IMR-90 (cell line): ENCODE measurements around the gene AKAP12. TPM values are rescaled to one million over a fixed set of nuclear protein-coding genes. Genes with fewer than 3 reads are reported as not detected.

Source experiments
- ATAC-seq: fragments of 200-7000 bp; cut with Tn5 transposase; 2 replicates; pipeline ENCODE4 v1.9.1; 2020; ENCODE audit warnings: low read depth, mild to moderate bottlenecking, moderate library complexity
- BruUV-seq: library from RNA; stranded (reverse); fragments of 400-500 nt; replicated peaks from 2 replicates; lab custom pipeline; 2021; lab: Mats Ljungman, UMichigan
- CTCF ChIA-PET: fragments of 300-600 bp; formaldehyde crosslinking; extraction: SDS; loops from one replicate; lab custom pipeline; 2021; ENCODE audit warnings: antibody characterized with exemption; lab: Yijun Ruan, JAX
- POLR2A ChIA-PET: fragments of 300-600 bp; sonication (Branson Sonifier 250); formaldehyde crosslinking; loops from one replicate; lab custom pipeline; 2022; ENCODE audit warnings: antibody characterized with exemption; ENCODE audit not compliant: unreplicated experiment; lab: Charles Lee
- DNase-seq: peaks from one replicate; pipeline ENCODE4 v3.0.0; 2013
- H2AFZ ChIP-seq: replicated peaks from 2 replicates; pipeline ENCODE3; 2013; ENCODE audit warnings: low read length, mild to moderate bottlenecking; ENCODE audit not compliant: poor library complexity
- H2AK5ac ChIP-seq: 2 replicates; pipeline ENCODE4 v1.6.1; 2013; ENCODE audit warnings: low read depth, low read length, inconsistent platforms
- H2AK9ac ChIP-seq: replicated peaks from 2 replicates; pipeline ENCODE3; 2013; ENCODE audit warnings: mild to moderate bottlenecking, low read depth, low read length, moderate library complexity; ENCODE audit not compliant: poor library complexity
- H2BK120ac ChIP-seq: 2 replicates; pipeline ENCODE4 v1.6.1; 2013; ENCODE audit warnings: low read depth, low read length, inconsistent platforms
- H2BK15ac ChIP-seq: 3 replicates; pipeline ENCODE4 v1.6.1; 2013; ENCODE audit warnings: low read depth, low read length, inconsistent platforms
- H2BK20ac ChIP-seq: 2 replicates; pipeline ENCODE4 v1.6.1; 2013; ENCODE audit warnings: low read depth, mild to moderate bottlenecking, inconsistent platforms, low read length, moderate library complexity
- H2BK5ac ChIP-seq: 2 replicates; pipeline ENCODE4 v1.6.1; 2013; ENCODE audit warnings: mild to moderate bottlenecking, low read depth, low read length, inconsistent platforms; ENCODE audit not compliant: poor library complexity, severe bottlenecking
- H3K14ac ChIP-seq: replicated peaks from 2 replicates; pipeline ENCODE4 v1.6.1; 2013; ENCODE audit warnings: low read depth, low read length, inconsistent platforms
- H3K18ac ChIP-seq: 2 replicates; pipeline ENCODE4 v1.6.1; 2013; ENCODE audit warnings: low read depth, low read length, control low read depth
- H3K23ac ChIP-seq: 2 replicates; pipeline ENCODE4 v1.6.1; 2013; ENCODE audit warnings: low read depth, low read length, inconsistent platforms
- H3K27ac ChIP-seq: 2 replicates; pipeline ENCODE4 v1.5.1; 2013; ENCODE audit warnings: mild to moderate bottlenecking, control low read depth, low read length; ENCODE audit not compliant: insufficient read depth
- H3K27me3 ChIP-seq: 2 replicates; pipeline ENCODE4 v1.6.1; 2013; ENCODE audit warnings: low read length; ENCODE audit not compliant: control insufficient read depth, insufficient read depth
- H3K36me3 ChIP-seq: 2 replicates; pipeline ENCODE4 v1.6.1; 2013; ENCODE audit warnings: low read length, mixed read lengths; ENCODE audit not compliant: control insufficient read depth, insufficient read depth
- H3K4ac ChIP-seq: 2 replicates; pipeline ENCODE4 v1.6.1; 2013; ENCODE audit warnings: low read depth, low read length, inconsistent platforms
- H3K4me1 ChIP-seq: 2 replicates; pipeline ENCODE4 v1.6.1; 2013; ENCODE audit warnings: low read length, mixed read lengths; ENCODE audit not compliant: control insufficient read depth, insufficient read depth
- H3K4me2 ChIP-seq: 2 replicates; pipeline ENCODE4 v1.6.1; 2013; ENCODE audit warnings: low read depth, mild to moderate bottlenecking, control low read depth, low read length, moderate library complexity
- H3K4me3 ChIP-seq: 2 replicates; pipeline ENCODE4 v1.5.1; 2013; ENCODE audit warnings: low read depth, mild to moderate bottlenecking, control low read depth, low read length, moderate library complexity; ENCODE audit not compliant: insufficient read depth
- H3K56ac ChIP-seq: 2 replicates; pipeline ENCODE4 v1.6.1; 2013; ENCODE audit warnings: low read length, inconsistent platforms; ENCODE audit not compliant: insufficient read depth; ENCODE audit errors: extremely low read depth
- H3K79me1 ChIP-seq, 2 experiments: 2 replicates each; pipeline ENCODE4 v1.6.1; 2013; ENCODE audit warnings: low read length in 2 of 2, inconsistent platforms in 1 of 2, low read depth in 1 of 2
- H3K9ac ChIP-seq: 2 replicates; pipeline ENCODE4 v1.6.1; 2013; ENCODE audit warnings: low read depth, low read length, control low read depth
- H3K9me1 ChIP-seq: 2 replicates; pipeline ENCODE4 v1.6.1; 2013; ENCODE audit warnings: low read length, inconsistent platforms; ENCODE audit not compliant: insufficient read depth
- H3K9me3 ChIP-seq: 2 replicates; pipeline ENCODE4 v1.6.1; 2013; ENCODE audit warnings: low read length; ENCODE audit not compliant: control insufficient read depth, insufficient read depth
- H4K20me1 ChIP-seq: 2 replicates; pipeline ENCODE4 v1.6.1; 2013; ENCODE audit warnings: low read length, inconsistent platforms; ENCODE audit not compliant: insufficient read depth
- H4K5ac ChIP-seq: 2 replicates; pipeline ENCODE4 v1.6.1; 2013; ENCODE audit warnings: mild to moderate bottlenecking, low read depth, low read length, control low read depth
- H4K8ac ChIP-seq, 2 experiments: 2 replicates each; pipeline ENCODE4 v1.6.1; 2013; ENCODE audit warnings: low read depth in 2 of 2, low read length in 2 of 2, control low read depth in 1 of 2, inconsistent platforms in 1 of 2
- H4K91ac ChIP-seq: 2 replicates; pipeline ENCODE4 v1.6.1; 2013; ENCODE audit warnings: low read depth, low read length, inconsistent platforms; ENCODE audit not compliant: insufficient read depth
- RAD21 ChIP-seq: IDR thresholded peaks from 2 replicates; pipeline ENCODE4 v1.6.1; 2012; ENCODE audit warnings: low read length, improper control_type of control experiment
- SMC3 ChIP-seq: fragments of 150-350 bp; IDR thresholded peaks from 2 replicates; pipeline ENCODE4 v1.6.1; 2016; ENCODE audit warnings: low read depth, mild to moderate bottlenecking, antibody characterized with exemption, low read length, moderate library complexity
- WGBS, 2 experiments: methylation state at CpG; one replicate each; pipeline versions ENCODE4 v1.1.5 to v1.1.7; 2013; ENCODE audit warnings: missing lambda C conversion rate in 2 of 2; ENCODE audit not compliant: insufficient read length in 1 of 2; ENCODE audit errors: extremely low coverage in 2 of 2; 5-methylcytosine and 5-hydroxymethylcytosine counted together
- dilution Hi-C: fragments of 300-500 bp; cut with HindIII; formaldehyde crosslinking; loops from one replicate; pipeline ENCODE4 v1.14.3; 2018; ENCODE audit warnings: low sequenced_read_pairs; ENCODE audit not compliant: unreplicated experiment
- in situ Hi-C: fragments of 300-500 bp; cut with MboI; formaldehyde crosslinking; loops from 3 replicates; pipeline ENCODE4 v1.14.3; 2019; ENCODE audit warnings: low sequenced_read_pairs, inconsistent platforms, mixed read lengths
- intact Hi-C: fragments of 100-400 bp; cut with micrococcal nuclease; formaldehyde crosslinking; loops from 2 replicates; pipeline ENCODE4 v1.10.0; 2022
- polyA plus RNA-seq, 3 experiments: library from polyadenylated mRNA; depleted of rRNA; stranded (reverse); fragments of >200 nt; gene quantifications; 2 replicates each; pipeline ENCODE4 v1.2.3, GENCODE V29; 2012; ENCODE audit warnings: low replicate concordance in 1 of 3
- total RNA-seq: library from RNA; depleted of rRNA; stranded (reverse); fragments of >200 nt; gene quantifications from 2 replicates; pipeline ENCODE4 v1.2.3, GENCODE V29; 2012

Gene AKAP12
- total and polyA plus RNA-seq, 2 of the 4 experiments (the other 2 are of a cell fraction), result 56.0 to 118 TPM

DNA sequence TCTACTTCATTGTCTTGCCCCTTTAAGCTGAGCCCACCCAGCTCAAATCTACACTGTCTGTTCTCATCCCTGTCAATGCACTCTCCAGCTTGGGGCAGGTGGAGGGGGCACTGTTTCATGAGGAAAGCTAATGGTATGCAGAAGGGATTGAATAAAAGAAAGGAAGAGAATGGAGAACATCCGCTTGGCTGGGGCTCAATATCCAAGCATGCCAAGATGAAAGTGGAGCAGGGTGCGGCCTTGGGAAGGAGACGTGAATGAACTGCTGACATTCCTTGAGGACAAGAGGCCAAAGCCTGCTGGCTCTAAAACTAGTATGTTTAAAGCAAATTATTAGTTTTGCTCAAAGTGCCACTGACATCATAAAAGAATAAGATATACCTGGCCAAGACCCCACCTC, 24.2 kb downstream of the AKAP12 start:
- H4K5ac ChIP-seq, result no peak overlapping the region
- no peak overlapping the region for H3K56ac ChIP-seq
- H3K36me3 ChIP-seq, result peaks cover 3% of the 10 kb centered on the region; the same call in 1 of the 2 replicates
- H3K4me1 ChIP-seq, result 0 out of 2 replicates have a peak, but pooled peaks cover 2% of the 10 kb centered on the region
- no peak overlapping the region for H2AK9ac ChIP-seq
- no peak for ATAC-seq
- H3K14ac ChIP-seq, result no peak overlapping the region
- no peak for DNase-seq
- TF ChIP-seq SMC3, result no peak
- no peak for TF ChIP-seq RAD21
- no CpG with 5 or more reads among the region's 3 CpGs for WGBS, 2 experiments
- H3K23ac ChIP-seq, result 0 out of 2 replicates have a peak overlapping the region, but pooled peaks have one; percentile 15
- no peak overlapping the region for H2AFZ ChIP-seq
- H3K4me3 ChIP-seq, result no peak overlapping the region
- peak overlapping the region; percentile 46; the same call in 1 of the 2 replicates for H2AK5ac ChIP-seq
- no peak overlapping the region for H3K4ac ChIP-seq
- H3K9me1 ChIP-seq, result 0 out of 2 replicates have a peak, but pooled peaks cover 5% of the 10 kb centered on the region
- H3K9ac ChIP-seq, result no peak overlapping the region
- H2BK20ac ChIP-seq, result no peak overlapping the region
- no peak overlapping the region for H4K8ac ChIP-seq
- no peaks in the 10 kb centered on the region for H3K27me3 ChIP-seq
- no peak overlapping the region for H4K91ac ChIP-seq
- in situ Hi-C loops (no loop called here), dilution Hi-C loops (no loop called here), intact Hi-C loops (no loop called here)
- no TSS peak for BruUV-seq
- H3K18ac ChIP-seq, result no peak overlapping the region
- H2BK120ac ChIP-seq, result no peak overlapping the region
- no peak overlapping the region for H2BK5ac ChIP-seq
- peaks cover 0 to 6% of the 10 kb centered on the region in 2 experiments; a peak in 1 of 4 replicates for H3K79me1 ChIP-seq
- H3K9me3 ChIP-seq, result no peaks in the 10 kb centered on the region
- H3K4me2 ChIP-seq, result no peak overlapping the region
- no peak overlapping the region for H2BK15ac ChIP-seq
- H4K20me1 ChIP-seq, result no peaks in the 10 kb centered on the region; the same call in 1 of the 2 replicates
- H3K27ac ChIP-seq, result no peak overlapping the region
- CTCF ChIA-PET, result no interaction called here
- POLR2A ChIA-PET, result no interaction called here
